Measurements from ENCODE around the gene TNXB. TPM values are rescaled to one million over a fixed set of nuclear protein-coding genes. Genes with fewer than 3 reads are reported as not detected.
A peak's percentile ranks its signal among the peaks of the same experiment; 100 is the strongest.
"Not testable (repeated sequence)": the region's sequence is repeated elsewhere in the genome, so short reads cannot be mapped to it uniquely, and the experiment has no call there.

Gene TNXB
- total RNA-seq, 2 donors from 2014 or later = 10.1 to 30.4 TPM

DNA sequence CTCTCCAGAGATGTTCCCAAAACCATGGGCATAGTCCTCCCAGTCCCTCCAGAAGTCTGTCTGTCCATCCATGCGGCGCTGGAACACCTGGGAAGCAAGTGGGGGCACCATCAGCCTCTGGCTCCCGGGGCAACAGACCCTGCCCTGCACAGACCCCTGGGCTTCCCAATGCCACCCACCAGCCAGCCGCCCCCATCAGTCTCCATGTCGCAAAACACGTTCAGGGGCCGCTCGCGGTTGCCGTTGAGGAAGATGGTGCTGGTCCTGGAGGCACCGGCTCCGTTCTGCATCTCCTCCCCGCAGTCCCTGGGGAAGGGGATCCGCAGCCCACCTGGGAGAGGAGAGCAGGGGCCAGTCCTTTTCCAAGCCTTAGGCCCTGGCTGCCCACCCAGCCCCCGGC lies 66.9 kb downstream of the TNXB start:
- not testable (repeated sequence) for H3K27ac Mint-ChIP-seq; DNase-seq (ENCODE audit: low spot score in 2 of 2); H3K36me3 Mint-ChIP-seq

DNA sequence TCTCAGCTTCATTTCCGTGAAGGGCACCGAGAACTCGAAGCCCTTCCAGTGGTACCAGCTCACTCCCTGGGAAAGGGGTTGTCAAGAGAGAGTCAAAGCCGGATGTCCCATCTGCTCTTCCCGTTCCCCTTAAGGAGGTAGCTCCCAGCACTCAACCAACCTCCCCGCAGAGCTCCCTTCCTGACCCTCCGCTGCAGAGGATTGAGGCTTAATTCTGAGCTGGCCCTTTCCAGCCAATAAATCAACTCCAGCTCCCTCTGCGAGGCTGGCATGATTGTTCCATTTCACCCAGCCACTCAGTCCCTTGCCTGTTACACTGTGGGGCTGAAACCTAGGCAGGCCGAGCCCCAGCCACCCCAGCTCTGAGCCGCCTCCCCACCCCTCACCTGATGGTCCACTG lies 67.8 kb downstream of the TNXB start:
- not testable (repeated sequence) for DNase-seq (ENCODE audit: low spot score in 2 of 2); ATAC-seq; H3K27ac Mint-ChIP-seq; H3K36me3 Mint-ChIP-seq; H3K9me3 Mint-ChIP-seq

More for the DNA sequence above, 66.9 kb downstream of the TNXB start:
- not testable (repeated sequence) for H3K9me3 Mint-ChIP-seq, ATAC-seq

DNA sequence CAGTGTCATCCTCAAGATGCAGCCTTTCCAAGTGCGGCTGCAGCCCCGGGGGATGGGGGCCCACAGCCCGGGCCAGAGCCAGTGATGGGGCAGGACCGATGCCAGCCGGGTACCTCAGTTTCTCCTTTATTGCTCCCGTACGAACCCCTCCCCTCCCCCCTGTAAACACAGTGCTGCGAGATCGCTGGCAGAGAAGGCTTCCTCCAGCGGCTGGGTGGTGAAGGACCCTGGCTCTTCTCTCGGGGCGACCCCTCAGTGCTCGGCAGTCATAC lies 68.2 kb downstream of the TNXB start:
- not testable (repeated sequence) for DNase-seq (ENCODE audit: low spot score in 2 of 2); ATAC-seq; H3K9me3 Mint-ChIP-seq; H3K36me3 Mint-ChIP-seq; H3K27ac Mint-ChIP-seq

DNA sequence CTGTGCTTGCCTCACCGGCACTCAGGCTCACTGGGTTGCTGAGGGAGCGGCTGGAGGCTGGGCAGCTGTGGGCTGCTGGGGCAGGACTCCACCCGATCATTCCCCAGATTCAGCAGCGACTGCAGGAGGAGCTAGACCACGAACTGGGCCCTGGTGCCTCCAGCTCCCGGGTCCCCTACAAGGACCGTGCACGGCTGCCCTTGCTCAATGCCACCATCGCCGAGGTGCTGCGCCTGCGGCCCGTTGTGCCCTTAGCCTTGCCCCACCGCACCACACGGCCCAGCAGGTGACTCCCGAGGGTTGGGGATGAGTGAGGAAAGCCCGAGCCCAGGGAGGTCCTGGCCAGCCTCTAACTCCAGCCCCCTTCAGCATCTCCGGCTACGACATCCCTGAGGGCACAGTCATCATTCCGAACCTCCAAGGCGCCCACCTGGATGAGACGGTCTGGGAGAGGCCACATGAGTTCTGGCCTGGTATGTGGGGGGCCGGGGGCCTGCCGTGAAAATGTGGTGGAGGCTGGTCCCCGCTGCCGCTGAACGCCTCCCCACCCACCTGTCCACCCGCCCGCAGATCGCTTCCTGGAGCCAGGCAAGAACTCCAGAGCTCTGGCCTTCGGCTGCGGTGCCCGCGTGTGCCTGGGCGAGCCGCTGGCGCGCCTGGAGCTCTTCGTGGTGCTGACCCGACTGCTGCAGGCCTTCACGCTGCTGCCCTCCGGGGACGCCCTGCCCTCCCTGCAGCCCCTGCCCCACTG lies 68.7 kb downstream of the TNXB start:
- not testable (repeated sequence) for ATAC-seq; H3K27ac Mint-ChIP-seq; H3K9me3 Mint-ChIP-seq; DNase-seq (ENCODE audit: low spot score in 2 of 2); H3K36me3 Mint-ChIP-seq

DNA sequence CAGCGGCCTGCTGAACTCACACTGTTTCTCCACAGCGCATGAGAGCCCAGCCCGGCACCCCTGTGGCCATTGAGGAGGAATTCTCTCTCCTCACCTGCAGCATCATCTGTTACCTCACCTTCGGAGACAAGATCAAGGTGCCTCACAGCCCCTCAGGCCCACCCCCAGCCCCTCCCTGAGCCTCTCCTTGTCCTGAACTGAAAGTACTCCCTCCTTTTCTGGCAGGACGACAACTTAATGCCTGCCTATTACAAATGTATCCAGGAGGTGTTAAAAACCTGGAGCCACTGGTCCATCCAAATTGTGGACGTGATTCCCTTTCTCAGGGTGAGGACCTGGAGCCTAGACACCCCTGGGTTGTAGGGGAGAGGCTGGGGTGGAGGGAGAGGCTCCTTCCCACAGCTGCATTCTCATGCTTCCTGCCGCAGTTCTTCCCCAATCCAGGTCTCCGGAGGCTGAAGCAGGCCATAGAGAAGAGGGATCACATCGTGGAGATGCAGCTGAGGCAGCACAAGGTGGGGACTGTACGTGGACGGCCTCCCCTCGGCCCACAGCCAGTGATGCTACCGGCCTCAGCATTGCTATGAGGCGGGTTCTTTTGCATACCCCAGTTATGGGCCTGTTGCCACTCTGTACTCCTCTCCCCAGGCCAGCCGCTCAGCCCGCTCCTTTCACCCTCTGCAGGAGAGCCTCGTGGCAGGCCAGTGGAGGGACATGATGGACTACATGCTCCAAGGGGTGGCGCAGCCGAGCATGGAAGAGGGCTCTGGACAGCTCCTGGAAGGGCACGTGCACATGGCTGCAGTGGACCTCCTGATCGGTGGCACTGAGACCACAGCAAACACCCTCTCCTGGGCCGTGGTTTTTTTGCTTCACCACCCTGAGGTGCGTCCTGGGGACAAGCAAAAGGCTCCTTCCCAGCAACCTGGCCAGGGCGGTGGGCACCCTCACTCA lies 69.5 kb downstream of the TNXB start:
- not testable (repeated sequence) for H3K27ac Mint-ChIP-seq; ATAC-seq; H3K9me3 Mint-ChIP-seq; H3K36me3 Mint-ChIP-seq; DNase-seq (ENCODE audit: low spot score in 2 of 2)

DNA sequence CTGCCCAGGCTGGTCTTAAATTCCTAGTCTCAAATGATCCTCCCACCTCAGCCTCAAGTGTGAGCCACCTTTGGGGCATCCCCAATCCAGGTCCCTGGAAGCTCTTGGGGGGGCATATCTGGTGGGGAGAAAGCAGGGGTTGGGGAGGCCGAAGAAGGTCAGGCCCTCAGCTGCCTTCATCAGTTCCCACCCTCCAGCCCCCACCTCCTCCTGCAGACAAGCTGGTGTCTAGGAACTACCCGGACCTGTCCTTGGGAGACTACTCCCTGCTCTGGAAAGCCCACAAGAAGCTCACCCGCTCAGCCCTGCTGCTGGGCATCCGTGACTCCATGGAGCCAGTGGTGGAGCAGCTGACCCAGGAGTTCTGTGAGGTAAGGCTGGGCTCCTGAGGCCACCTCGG lies 70.3 kb downstream of the TNXB start:
- not testable (repeated sequence) for DNase-seq (ENCODE audit: low spot score in 2 of 2); H3K27ac Mint-ChIP-seq; ATAC-seq; H3K9me3 Mint-ChIP-seq; H3K36me3 Mint-ChIP-seq

DNA sequence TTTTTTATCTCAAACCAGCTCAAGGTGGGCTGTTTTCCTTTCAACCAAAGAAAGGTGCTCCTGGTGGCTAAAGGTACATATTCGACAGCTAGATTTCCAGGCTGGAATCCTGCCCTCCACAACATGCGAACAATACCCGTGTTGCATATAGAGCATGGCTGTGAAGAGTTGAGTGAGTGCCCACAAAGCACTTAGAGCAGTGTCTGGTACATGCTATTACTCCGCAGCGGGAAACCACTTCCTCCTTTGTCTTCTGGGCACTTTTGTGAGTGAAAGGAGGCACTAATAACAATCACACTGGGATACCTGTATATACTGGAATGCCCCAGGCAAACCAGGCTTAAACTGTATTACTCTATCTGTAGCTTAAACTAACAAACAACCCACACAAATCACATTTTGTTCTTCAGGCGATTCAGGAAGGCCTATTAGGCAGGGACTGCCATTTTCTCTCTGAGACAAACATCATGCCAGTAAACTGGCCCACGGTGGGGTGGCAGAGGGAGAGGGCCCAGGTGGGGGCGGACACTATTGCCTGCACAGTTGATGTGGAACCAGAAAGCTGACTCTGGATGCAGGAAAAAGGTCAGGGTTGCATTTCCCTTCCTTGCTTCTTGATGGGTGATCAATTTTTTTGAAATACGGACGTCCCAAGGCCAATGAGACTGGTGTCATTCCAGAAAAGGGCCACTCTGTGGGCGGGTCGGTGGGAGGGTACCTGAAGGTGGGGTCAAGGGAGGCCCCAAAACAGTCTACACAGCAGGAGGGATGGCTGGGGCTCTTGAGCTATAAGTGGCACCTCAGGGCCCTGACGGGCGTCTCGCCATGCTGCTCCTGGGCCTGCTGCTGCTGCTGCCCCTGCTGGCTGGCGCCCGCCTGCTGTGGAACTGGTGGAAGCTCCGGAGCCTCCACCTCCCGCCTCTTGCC lies 71.3 kb downstream of the TNXB start, which contains the start of gene CYP21A2:
TSS of gene CYP21A2 (plus strand) at position 818 of the 927 bp plus-strand sequence. CDS start at position 826, 8 bp downstream.
- not testable (repeated sequence) for H3K27ac Mint-ChIP-seq; DNase-seq (ENCODE audit: low spot score in 2 of 2); H3K9me3 Mint-ChIP-seq; H3K36me3 Mint-ChIP-seq
- ATAC-seq = peak; percentile 58 to 73

DNA sequence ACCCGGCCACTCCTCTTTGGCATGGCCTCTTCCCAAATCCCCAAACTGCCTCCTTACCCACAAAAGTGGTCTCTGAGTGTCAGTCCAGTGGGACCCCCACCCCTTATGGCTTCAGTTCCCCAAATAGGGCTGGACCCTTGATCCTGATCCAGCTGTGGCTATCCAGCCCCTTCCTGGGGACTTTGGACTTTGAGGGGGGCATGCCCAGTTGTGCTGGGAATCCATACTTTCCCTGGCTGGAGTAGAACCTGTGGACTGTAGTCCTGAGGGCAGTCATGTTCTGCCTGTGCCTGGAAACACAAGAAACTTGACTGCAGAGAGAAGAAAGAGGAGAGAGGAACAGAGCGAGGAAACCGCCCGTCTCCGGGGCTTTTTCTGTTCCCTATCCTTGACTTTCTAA lies 72.0 kb downstream of the TNXB start:
- not testable (repeated sequence) for H3K9me3 Mint-ChIP-seq; H3K36me3 Mint-ChIP-seq; DNase-seq (ENCODE audit: low spot score in 2 of 2); ATAC-seq; H3K27ac Mint-ChIP-seq

DNA sequence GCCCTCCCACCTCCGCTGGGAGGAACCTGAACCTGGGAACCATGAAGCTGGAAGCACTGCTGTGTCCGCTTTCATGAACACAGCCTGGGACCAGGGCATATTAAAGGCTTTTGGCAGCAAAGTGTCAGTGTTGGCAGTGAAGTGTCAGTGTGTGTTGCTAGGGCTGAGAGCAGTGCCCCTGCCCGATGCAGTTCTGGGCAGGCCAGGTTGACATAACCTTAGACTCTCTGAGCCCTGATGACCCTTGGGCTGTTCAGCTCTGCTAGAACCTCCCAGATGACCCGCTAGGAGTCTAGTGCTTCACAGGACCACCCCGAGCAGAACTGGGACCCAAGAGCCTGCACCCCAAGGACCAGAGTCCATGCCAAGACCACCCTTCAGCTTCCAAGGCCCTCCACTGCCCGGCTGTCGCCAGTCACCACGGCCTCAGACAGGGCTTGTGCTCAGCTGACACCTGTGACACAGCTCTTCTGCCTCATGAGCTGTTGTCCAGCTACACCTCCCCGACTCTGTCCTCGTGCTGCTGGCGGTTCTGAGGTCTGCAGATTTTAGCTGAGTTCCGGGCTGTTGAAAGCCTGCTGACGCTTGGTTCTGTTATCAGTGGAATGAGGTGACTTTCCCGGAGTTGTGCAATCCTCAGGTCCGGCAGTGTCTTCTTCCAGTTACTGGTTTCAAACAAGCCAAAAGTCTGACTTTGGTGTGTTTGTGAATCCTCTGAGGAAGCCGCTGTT lies 73.7 kb downstream of the TNXB start:
- H3K36me3 Mint-ChIP-seq; H3K9me3 Mint-ChIP-seq; ATAC-seq; H3K27ac Mint-ChIP-seq; DNase-seq (ENCODE audit: low spot score in 2 of 2): not testable (repeated sequence)

DNA sequence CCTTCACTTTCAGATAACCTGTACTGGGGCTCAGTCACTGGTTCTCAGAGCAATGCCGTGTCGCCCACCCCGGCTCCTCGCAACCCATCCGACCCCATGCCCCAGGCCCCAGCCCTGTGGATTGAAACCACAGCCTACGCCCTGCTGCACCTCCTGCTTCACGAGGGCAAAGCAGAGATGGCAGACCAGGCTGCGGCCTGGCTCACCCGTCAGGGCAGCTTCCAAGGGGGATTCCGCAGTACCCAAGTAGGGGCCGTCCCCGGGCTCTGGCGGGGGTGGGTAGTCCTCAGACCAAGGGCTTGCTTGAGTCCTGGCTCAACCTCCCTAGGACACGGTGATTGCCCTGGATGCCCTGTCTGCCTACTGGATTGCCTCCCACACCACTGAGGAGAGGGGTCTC lies 79.6 kb downstream of the TNXB start:
- not testable (repeated sequence) for DNase-seq (ENCODE audit: low spot score in 2 of 2); H3K27ac Mint-ChIP-seq; H3K36me3 Mint-ChIP-seq; H3K9me3 Mint-ChIP-seq
- ATAC-seq = peak in 1 of 2 donors; percentile 6

DNA sequence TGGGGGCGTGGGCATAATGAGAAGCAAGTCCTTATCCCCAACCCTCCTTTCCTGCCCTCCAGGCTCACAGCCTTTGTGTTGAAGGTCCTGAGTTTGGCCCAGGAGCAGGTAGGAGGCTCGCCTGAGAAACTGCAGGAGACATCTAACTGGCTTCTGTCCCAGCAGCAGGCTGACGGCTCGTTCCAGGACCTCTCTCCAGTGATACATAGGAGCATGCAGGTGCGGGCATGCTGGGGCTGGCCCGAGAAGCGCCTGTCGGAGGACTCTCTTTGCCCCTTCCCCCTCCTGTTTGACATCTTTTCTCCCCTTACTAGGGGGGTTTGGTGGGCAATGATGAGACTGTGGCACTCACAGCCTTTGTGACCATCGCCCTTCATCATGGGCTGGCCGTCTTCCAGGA lies 80.5 kb downstream of the TNXB start:
- DNase-seq (ENCODE audit: low spot score in 2 of 2); H3K27ac Mint-ChIP-seq; ATAC-seq; H3K36me3 Mint-ChIP-seq; H3K9me3 Mint-ChIP-seq: not testable (repeated sequence)

DNA sequence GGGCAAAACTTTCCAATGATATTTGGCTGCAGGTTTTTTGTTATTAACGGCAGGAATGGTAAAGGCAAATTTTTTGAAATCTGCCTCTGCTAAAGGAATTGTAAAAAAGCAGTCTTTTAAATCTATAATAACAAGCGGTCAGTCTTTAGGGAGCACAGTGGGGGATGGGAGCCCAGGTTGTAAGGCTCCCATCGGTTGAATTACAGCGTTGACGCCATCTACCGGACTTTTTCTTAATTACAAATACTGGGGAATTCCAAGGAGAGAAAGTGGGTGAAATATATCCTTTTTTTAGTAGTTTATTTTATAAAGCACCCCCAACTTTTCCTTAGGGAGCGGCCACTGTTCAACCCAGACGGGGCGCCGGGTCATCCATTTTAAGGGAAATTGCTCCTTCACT lies 87.0 kb downstream of the TNXB start:
- DNase-seq (ENCODE audit: low spot score in 2 of 2); H3K9me3 Mint-ChIP-seq; ATAC-seq; H3K36me3 Mint-ChIP-seq; H3K27ac Mint-ChIP-seq: not testable (repeated sequence)

DNA sequence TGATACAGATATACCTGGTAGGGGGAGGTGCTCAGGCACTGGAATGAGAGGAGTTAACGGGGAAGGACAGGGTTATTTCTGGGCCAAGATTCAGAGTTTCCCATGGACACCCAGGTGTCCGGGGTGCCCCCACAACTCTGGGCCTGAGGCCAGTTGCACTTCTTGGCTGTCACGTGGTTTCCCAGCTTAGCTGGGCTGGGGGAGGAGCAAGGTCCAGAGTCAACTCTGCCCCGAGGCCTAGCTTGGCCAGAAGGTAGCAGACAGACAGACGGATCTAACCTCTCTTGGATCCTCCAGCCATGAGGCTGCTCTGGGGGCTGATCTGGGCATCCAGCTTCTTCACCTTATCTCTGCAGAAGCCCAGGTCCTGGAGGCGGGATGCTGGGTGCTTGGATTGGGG lies 94.6 kb downstream of the TNXB start, which contains the start of gene C4B:
TSS of gene C4B (plus strand) at position 249 of the 400 bp plus-strand sequence. CDS start at position 300, 51 bp downstream.
- not testable (repeated sequence) for H3K27ac Mint-ChIP-seq; H3K9me3 Mint-ChIP-seq; DNase-seq (ENCODE audit: low spot score in 2 of 2); ATAC-seq; H3K36me3 Mint-ChIP-seq

DNA sequence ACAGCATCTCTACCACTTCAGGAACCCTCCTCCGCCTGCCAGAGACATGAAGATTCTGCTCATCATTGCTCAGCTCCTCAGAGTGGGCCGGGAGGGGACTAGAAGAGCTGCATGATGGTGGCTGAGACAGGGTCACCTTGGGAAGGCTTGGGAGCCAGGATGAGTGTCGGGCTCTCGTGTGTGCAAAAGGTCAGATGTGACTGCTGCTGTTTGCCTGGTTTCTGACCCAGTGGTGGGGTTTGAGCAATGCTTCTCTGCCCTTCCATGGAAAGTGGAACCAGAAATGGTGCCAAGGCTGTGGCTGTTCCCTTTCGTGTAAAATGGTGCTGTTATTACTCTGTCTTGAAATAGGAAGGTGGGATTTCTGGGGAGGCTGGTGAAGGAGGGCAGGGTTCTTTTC lies 95.4 kb downstream of the TNXB start:
- not testable (repeated sequence) for H3K27ac Mint-ChIP-seq; H3K36me3 Mint-ChIP-seq; H3K9me3 Mint-ChIP-seq; DNase-seq (ENCODE audit: low spot score in 2 of 2); ATAC-seq

DNA sequence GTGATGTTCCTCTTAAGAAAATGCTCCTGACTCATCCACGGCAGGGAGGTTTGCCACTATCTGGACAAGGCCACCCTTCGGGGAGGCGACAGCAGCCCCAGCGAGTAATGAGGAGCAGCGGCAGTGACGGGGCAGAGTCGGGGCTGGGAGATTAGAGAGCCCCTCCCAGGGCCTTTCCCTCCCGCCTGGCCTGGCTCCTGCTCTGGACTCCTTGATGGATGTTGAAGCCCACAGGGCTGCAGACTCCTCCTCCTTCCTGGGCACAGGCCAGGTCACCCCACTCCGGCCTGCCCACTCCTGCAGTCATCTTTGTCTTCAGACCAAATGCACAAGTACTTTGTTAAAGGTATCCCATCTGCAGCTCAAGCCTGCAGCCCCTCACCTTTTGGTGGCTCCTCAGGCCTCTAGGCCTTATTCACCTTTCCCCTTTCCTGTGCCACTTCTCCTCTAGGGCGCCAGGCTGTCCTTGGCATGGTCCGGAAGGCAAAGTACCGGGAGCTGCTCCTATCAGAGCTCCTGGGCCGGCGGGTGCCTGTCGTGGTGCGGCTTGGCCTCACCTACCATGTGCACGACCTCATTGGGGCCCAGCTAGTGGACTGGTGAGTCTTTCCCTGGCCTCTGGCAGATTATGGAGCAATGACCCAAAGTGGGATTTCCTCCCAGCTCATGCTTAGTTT lies 96.1 kb downstream of the TNXB start:
- peak; percentile 1 to 51 for DNase-seq (ENCODE audit: low spot score in 2 of 2)
- H3K9me3 Mint-ChIP-seq, ATAC-seq, H3K36me3 Mint-ChIP-seq: not testable (repeated sequence)
- peak overlapping the region in 1 of 2 donors; percentile 23 for H3K27ac Mint-ChIP-seq
